Esophagus muscularis mucosa (tissue), 3 donors: ENCODE measurements around the gene SLC38A2.
A peak's percentile ranks its signal among the peaks of the same experiment; 100 is the strongest.

Source experiments
- CTCF ChIP-seq, 3 experiments: fragments of 200-600 bp in 2 of 3; fragments of 450-650 bp in 1 of 3; sonication (generic) in 2 of 3; IDR thresholded peaks; one replicate each; pipeline ENCODE4 v1.5.1; 2017 to 2019; ENCODE audit warnings: antibody characterized with exemption in 3 of 3, mild to moderate bottlenecking in 2 of 3, moderate library complexity in 1 of 3
- POLR2A ChIP-seq: fragments of 450-650 bp; IDR thresholded peaks from one replicate; pipeline ENCODE4 v1.6.1; 2017; ENCODE audit warnings: antibody characterized with exemption, moderate library complexity, mild to moderate bottlenecking, low read depth

- TF ChIP-seq CTCF (IDR thresholded peaks at IDR 0.05) = no peak
- TF ChIP-seq POLR2A = peak; percentile 99
Measured at GRCh38 chr12:46372544-46373300, at the start of gene SLC38A2.
